NOMO-1 treated with dmso at 0.1 percent for 144 hours (cell line): ENCODE results near the gene MAPK1.
"Not testable (repeated sequence)": the region's sequence is repeated elsewhere in the genome, so short reads cannot be mapped to it uniquely, and the experiment has no call there.

Experiments used
- DNase-seq: peaks from one replicate; lab custom pipeline; 2025; ENCODE audit not compliant: unreplicated experiment; lab: John Stamatoyannopoulos, UW

The MAPK1 gene

GRCh38 chr22:21867528-21868266 is at the start of gene MAPK1:
Gene MAPK1, minus strand, starts transcription at chr22:21867645. Its CDS starts 205 bp downstream, at chr22:21867440.
- DNase-seq, result peak; percentile 85

DNA sequence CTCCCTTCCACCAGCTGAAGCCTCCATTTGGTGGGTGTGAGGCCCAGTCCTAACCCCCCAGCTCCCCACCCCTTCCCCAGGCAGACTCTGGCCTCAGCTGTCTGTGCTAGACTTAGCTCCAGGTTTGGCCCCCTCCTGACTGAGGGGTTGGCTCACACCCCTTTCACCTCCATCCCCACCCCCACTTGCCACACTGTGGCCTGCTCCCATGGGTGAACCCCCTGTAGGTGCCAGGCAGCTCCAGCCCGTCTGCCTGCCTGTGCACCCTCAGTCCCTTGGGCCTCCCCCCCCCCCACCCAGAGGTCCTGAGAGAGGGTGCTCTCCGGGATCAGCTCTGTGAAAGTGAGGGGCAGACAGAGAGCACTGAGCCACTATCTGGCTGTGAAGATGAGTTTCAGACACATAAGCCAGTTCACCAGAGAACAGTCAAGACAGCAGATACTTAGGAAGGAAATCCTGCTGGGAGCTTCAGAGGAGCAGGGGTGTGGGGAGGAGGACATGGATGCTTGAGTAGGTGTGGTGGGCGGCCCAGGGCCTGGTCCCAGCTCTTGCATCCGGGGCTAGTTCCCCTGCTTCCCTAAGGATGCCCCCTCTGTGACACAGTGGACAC is 49.0 kb upstream of the MAPK1 start:
- no peak for DNase-seq

- DNase-seq, result no peak
Observed at GRCh38 chr22:21915624-21916308, 48.3 kb upstream of the MAPK1 start.

GRCh38 chr22:21914033-21914642 is 46.7 kb upstream of the MAPK1 start:
- not testable (repeated sequence) for DNase-seq

GRCh38 chr22:21910367-21910766 is 42.9 kb upstream of the MAPK1 start:
- DNase-seq, result not testable (repeated sequence)

GRCh38 chr22:21909871-21910270 is 42.4 kb upstream of the MAPK1 start:
- DNase-seq, result no peak

- DNase-seq, result no peak
Observed at GRCh38 chr22:21907638-21908522, 40.4 kb upstream of the MAPK1 start.

DNA sequence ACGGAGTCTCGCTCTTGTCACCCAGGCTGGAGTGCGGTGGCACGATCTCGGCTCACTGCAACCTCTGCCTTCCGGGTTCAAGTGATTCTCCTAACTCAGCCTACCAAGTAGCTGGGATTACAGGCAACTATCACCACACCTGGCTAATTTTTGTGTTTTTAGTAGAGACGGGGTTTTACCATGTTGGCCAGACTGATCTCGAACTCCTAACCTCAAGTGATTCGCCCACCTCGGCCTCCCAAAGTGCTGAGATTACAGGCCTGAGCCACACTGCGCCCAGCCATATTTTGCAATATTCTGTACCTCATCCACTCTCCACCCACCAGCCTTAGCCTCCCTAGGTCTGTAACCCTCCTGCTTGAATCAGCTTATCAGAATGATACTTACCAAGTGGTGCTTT is 37.8 kb upstream of the MAPK1 start:
- not testable (repeated sequence) for DNase-seq

- DNase-seq, result no peak
Observed at GRCh38 chr22:21904250-21904789, 36.9 kb upstream of the MAPK1 start.

DNA sequence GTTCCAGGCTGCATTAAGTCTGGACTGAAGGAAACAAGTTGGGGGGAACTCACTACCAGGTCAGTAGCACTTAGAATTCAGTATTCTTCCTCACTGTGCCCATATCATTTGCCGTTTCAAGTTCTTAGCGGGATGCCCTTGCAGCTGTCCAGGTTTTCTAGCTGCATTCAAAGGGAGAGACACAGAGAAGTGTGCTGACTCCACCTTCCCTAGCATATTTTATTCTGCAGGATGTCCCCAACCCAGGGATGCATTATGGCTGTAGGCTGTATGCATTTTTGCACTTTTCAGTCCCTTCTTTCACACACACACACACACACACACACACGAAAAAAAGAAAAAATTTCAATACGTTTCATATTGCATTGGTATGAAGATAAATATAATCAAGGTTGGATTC is 35.8 kb upstream of the MAPK1 start:
- DNase-seq, result no peak

GRCh38 chr22:21902296-21903087 is 35.0 kb upstream of the MAPK1 start:
- no peak for DNase-seq

DNA sequence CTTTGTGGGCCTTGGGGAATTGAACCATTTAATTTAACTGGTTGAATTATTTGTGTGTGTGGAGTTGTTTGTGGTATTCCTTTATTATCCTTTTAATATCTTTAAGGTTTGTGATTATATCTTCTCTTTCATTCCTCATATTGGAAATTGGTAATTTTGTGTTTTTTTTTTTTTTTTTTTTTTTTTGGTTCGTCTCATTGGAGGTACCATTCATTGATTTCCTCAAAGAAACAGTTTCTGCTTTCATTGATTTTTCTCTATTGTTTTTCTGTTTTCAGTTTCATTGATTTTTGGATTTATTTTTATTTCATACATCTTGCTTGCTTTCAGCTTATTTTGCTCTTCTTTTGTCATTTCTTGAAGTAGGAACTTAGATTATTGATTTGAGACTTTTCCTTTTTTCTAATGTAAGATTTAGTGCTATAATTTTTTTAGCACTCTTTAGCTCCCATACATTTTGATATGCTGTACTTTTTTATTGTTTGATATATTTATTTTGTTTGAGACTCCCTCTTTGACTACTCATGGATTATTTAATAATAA is 31.0 kb upstream of the MAPK1 start:
- no peak for DNase-seq

DNA sequence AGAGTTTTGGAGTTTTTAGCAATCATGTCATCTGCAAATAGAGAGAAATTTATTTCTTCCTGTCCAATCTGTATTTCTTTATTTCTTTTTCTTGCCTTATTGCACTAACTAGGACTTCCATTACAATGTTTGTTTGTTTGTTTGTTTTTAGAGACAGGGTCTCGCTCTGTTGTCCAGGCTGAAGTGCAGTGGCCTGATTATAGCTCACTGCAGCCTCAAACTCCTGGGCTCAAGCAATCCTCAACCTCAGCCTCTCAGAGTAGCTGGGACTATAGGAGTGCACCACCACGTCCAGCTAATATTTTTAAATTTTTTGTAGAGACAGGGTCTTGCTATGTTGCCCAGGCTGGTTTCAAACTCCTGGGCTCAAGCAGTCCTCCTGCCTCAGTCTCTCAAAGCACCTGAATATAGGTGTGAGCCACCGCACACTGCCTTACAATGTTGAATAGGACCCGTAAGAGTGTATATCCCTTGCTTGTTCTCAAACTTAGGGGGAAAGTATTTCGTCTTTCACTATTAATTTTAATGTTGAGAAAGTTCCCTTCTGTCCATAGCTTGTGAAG is 29.6 kb upstream of the MAPK1 start:
- no peak for DNase-seq

DNA sequence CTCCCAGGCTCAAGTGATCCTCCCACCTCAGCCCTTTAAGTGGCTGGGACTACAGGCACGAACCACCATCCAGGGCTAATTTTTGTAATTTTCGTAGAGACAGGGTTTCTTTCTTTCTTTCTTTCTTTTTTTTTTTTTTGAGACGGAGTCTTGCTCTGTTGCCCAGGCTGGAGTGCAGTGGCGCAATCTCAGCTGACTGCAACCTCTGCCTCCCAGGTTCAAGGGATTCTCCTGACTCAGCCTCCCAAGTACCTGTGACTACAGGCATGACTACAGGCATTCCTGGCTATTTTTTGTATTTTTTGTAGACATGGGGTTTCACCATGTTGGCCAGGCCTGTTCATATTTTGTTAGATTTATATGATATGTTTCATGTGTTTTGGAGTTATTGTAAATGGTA is 28.8 kb upstream of the MAPK1 start:
- DNase-seq, result not testable (repeated sequence)

GRCh38 chr22:21894799-21895198 is 27.4 kb upstream of the MAPK1 start:
- DNase-seq, result no peak

GRCh38 chr22:21889251-21889990 is 22.0 kb upstream of the MAPK1 start:
- no peak for DNase-seq

- no peak for DNase-seq
Observed at GRCh38 chr22:21887841-21888240, 20.4 kb upstream of the MAPK1 start.

DNA sequence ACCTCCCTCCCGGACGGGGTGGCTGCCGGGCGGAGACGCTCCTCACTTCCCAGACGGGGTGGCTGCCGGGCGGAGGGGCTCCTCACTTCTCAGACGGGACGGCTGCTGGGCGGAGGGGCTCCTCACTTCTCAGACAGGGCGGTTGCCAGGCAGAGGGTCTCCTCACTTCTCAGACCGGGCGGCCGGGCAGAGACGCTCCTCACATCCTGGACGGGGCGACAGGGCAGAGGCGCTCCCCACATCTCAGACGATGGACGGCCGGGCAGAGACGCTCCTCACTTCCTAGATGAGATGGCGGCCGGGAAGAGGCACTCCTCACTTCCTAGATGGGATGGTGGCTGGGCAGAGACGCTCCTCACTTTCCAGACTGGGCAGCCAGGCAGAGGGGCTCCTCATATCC is 16.5 kb upstream of the MAPK1 start:
- not testable (repeated sequence) for DNase-seq
